H9 (cell line): Measurements from ENCODE around the gene PCSK6. TPM values are rescaled to one million over a fixed set of nuclear protein-coding genes. Genes with fewer than 3 reads are reported as not detected.

Source experiments
- DNase-seq: peaks from one replicate; pipeline ENCODE4 v3.0.0-alpha.2; 2017
- H2AFZ ChIP-seq: one replicate; pipeline ENCODE4 v1.6.1; 2013; ENCODE audit warnings: mild to moderate bottlenecking, low read length, control low read depth, moderate library complexity
- H2AK5ac ChIP-seq: 2 replicates; pipeline ENCODE4 v1.6.1; 2013; ENCODE audit warnings: low read length, control low read depth, mixed read lengths; ENCODE audit not compliant: insufficient read length
- H2BK120ac ChIP-seq: one replicate; pipeline ENCODE4 v1.6.1; 2013; ENCODE audit warnings: low read depth, mild to moderate bottlenecking, low read length, control low read depth, inconsistent platforms; ENCODE audit not compliant: poor library complexity, severe bottlenecking
- H2BK12ac ChIP-seq: 2 replicates; pipeline ENCODE4 v1.6.1; 2013; ENCODE audit warnings: low read length, control low read depth, mixed read lengths, low read depth; ENCODE audit not compliant: insufficient read length
- H2BK15ac ChIP-seq: 2 replicates; pipeline ENCODE4 v1.6.1; 2013; ENCODE audit warnings: low read depth, low read length, control low read depth
- H2BK20ac ChIP-seq: one replicate; pipeline ENCODE4 v1.6.1; 2013; ENCODE audit warnings: low read depth, mild to moderate bottlenecking, low read length, control low read depth, inconsistent platforms; ENCODE audit not compliant: poor library complexity, severe bottlenecking
- H2BK5ac ChIP-seq: 2 replicates; pipeline ENCODE4 v1.6.1; 2013; ENCODE audit warnings: low read length, control low read depth, mixed read lengths; ENCODE audit not compliant: insufficient read length
- H3K14ac ChIP-seq: 2 replicates; pipeline ENCODE4 v1.6.1; 2013; ENCODE audit warnings: low read length, control low read depth; ENCODE audit not compliant: insufficient read depth
- H3K18ac ChIP-seq: 2 replicates; pipeline ENCODE4 v1.6.1; 2013; ENCODE audit warnings: low read depth, mild to moderate bottlenecking, mixed read lengths, low read length, control low read depth; ENCODE audit not compliant: insufficient read length
- H3K23ac ChIP-seq: 2 replicates; pipeline ENCODE4 v1.6.1; 2013; ENCODE audit warnings: low read length, control low read depth, mixed read lengths, low read depth; ENCODE audit not compliant: insufficient read length
- H3K23me2 ChIP-seq: 2 replicates; pipeline ENCODE4 v1.6.1; 2013; ENCODE audit warnings: low read depth, mild to moderate bottlenecking, mixed read lengths, low read length, control low read depth; ENCODE audit not compliant: insufficient read length, poor library complexity, severe bottlenecking
- H3K27ac ChIP-seq: 2 replicates; pipeline ENCODE4 v1.5.1; 2013; ENCODE audit warnings: low read length, control low read depth, mixed read lengths, low read depth; ENCODE audit not compliant: insufficient read length
- H3K27me3 ChIP-seq: 2 replicates; pipeline ENCODE4 v1.6.1; 2013; ENCODE audit warnings: low read length, control low read depth, inconsistent platforms; ENCODE audit not compliant: insufficient read depth
- H3K4ac ChIP-seq: 2 replicates; pipeline ENCODE4 v1.6.1; 2013; ENCODE audit warnings: low read depth, mild to moderate bottlenecking, control low read depth, inconsistent platforms, low read length, moderate library complexity
- H3K4me1 ChIP-seq: 2 replicates; pipeline ENCODE4 v1.6.1; 2013; ENCODE audit warnings: low read length, control low read depth, inconsistent platforms; ENCODE audit not compliant: insufficient read depth
- H3K4me2 ChIP-seq: 2 replicates; pipeline ENCODE4 v1.6.1; 2013; ENCODE audit warnings: low read length, control low read depth, mixed read lengths; ENCODE audit not compliant: insufficient read length, insufficient read depth
- H3K56ac ChIP-seq: 2 replicates; pipeline ENCODE4 v1.6.1; 2013; ENCODE audit warnings: low read depth, mild to moderate bottlenecking, mixed read lengths, low read length, control low read depth; ENCODE audit not compliant: insufficient read length
- H3K79me1 ChIP-seq: 2 replicates; pipeline ENCODE4 v1.6.1; 2013; ENCODE audit warnings: low read depth, mild to moderate bottlenecking, moderate library complexity, low read length, control low read depth, inconsistent platforms; ENCODE audit not compliant: insufficient read depth, poor library complexity, severe bottlenecking
- H3K79me2 ChIP-seq: 2 replicates; pipeline ENCODE4 v1.6.1; 2013; ENCODE audit warnings: low read length, control low read depth, inconsistent platforms; ENCODE audit not compliant: insufficient read depth
- H3K9ac ChIP-seq: 2 replicates; pipeline ENCODE4 v1.6.1; 2013; ENCODE audit warnings: low read length, control low read depth, mixed read lengths; ENCODE audit not compliant: insufficient read length; ENCODE audit errors: extremely low read depth
- H3K9me3 ChIP-seq: one replicate; pipeline ENCODE4 v1.6.1; 2013; ENCODE audit warnings: low read depth, low read length, inconsistent platforms; ENCODE audit not compliant: control insufficient read depth
- H3T11ph ChIP-seq: one replicate; pipeline ENCODE4 v1.6.1; 2013; ENCODE audit warnings: mild to moderate bottlenecking, low read length, control low read depth, inconsistent platforms
- H4K20me1 ChIP-seq: one replicate; pipeline ENCODE4 v1.6.1; 2013; ENCODE audit not compliant: control insufficient read depth, insufficient read length, insufficient read depth
- H4K5ac ChIP-seq: 2 replicates; pipeline ENCODE4 v1.6.1; 2013; ENCODE audit warnings: low read depth, mild to moderate bottlenecking, mixed read lengths, low read length, control low read depth; ENCODE audit not compliant: insufficient read length
- H4K8ac ChIP-seq: replicated peaks from 2 replicates; pipeline ENCODE4 v1.6.1; 2013; ENCODE audit warnings: low read length, control low read depth, mixed read lengths, low read depth; ENCODE audit not compliant: insufficient read length
- H4K91ac ChIP-seq: 2 replicates; pipeline ENCODE4 v1.6.1; 2013; ENCODE audit warnings: low read depth, mild to moderate bottlenecking, moderate library complexity, mixed read lengths, low read length, control low read depth; ENCODE audit not compliant: insufficient read length
- H3K27ac Mint-ChIP-seq, 3 experiments: 2 replicates in 2 of 3; 3 replicates in 1 of 3; pipeline ENCODE4 v1.8.0; 2020 to 2021; ENCODE audit warnings: mixed read lengths in 3 of 3, mild to moderate bottlenecking in 1 of 3, moderate library complexity in 1 of 3
- H3K27me3 Mint-ChIP-seq: 2 replicates; pipeline ENCODE4 v1.8.0; 2021; ENCODE audit warnings: low read depth, mild to moderate bottlenecking, moderate library complexity, mixed read lengths
- H3K36me3 Mint-ChIP-seq, 3 experiments: 2 replicates in 2 of 3; 3 replicates in 1 of 3; pipeline ENCODE4 v1.8.0; 2020 to 2021; ENCODE audit warnings: low read depth in 3 of 3, mixed read lengths in 3 of 3; ENCODE audit not compliant: insufficient read depth in 1 of 3
- H3K4me1 Mint-ChIP-seq, 2 experiments: 2 replicates each; pipeline ENCODE4 v1.8.0; 2020; ENCODE audit warnings: mixed read lengths in 2 of 2
- H3K4me3 Mint-ChIP-seq, 2 experiments: 2 replicates in 1 of 2; 3 replicates in 1 of 2; pipeline ENCODE4 v1.8.0; 2020 to 2021; ENCODE audit warnings: mild to moderate bottlenecking in 2 of 2, mixed read lengths in 2 of 2, moderate library complexity in 1 of 2
- H3K9me3 Mint-ChIP-seq, 2 experiments: 2 replicates in 1 of 2; 3 replicates in 1 of 2; pipeline ENCODE4 v1.8.0; 2020; ENCODE audit warnings: mild to moderate bottlenecking in 2 of 2, mixed read lengths in 2 of 2, moderate library complexity in 1 of 2
- WGBS: extraction: QIAGEN DNeasy Blood & Tissue Kit; methylation state at CpG from one replicate; pipeline ENCODE4 v1.1.7; 2013; ENCODE audit warnings: missing lambda C conversion rate, low lambda C conversion rate, mixed read lengths; ENCODE audit not compliant: insufficient read length; ENCODE audit errors: extremely low coverage; 5-methylcytosine and 5-hydroxymethylcytosine counted together
- total RNA-seq: library from RNA; stranded (reverse); gene quantifications from 2 replicates; pipeline ENCODE4 v1.2.1, GENCODE V29; 2021
- TF ChIP-seq, protein P1 (sequence below): fragments of 200-600 bp; sonication (generic); conservative IDR thresholded peaks from 3 replicates; pipeline ENCODE4 v1.8.0; 2021; ENCODE audit warnings: antibody characterized with exemption, mild to moderate bottlenecking

PCSK6 gene
- total RNA-seq, 1 experiment from 2014 or later: 4.0 TPM

DNA sequence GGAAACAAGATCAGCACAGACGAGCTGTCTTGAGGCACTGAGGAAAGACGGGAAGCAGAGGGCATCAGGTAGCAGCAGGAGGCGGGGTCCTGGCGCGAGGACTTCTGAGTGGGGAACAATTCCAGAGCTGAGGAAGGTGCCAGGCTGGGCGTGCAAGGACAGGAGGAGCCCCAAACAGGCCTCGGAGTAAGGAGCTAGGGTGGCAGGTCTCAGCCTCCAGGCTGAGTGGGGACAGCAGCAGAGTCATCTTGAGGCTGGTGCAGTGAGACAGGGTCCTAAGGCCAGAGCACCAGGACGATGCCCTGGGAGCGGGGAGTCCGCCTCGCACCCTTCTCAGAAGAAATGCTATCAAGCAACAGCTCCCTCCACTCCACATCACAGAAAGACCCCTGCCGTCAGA, 78.4 kb downstream of the PCSK6 start:
- Histone ChIP-seq H4K20me1 (no peaks in the 10 kb centered on the region), H4K8ac (no peak overlapping the region), H2BK5ac (no peak overlapping the region), H3K79me2 (no peaks in the 10 kb centered on the region), H3K79me1 (no peaks in the 10 kb centered on the region), H3K23me2 (no peaks in the 10 kb centered on the region), H3K56ac (no peak overlapping the region), H3K4me1 (no peaks in the 10 kb centered on the region), H3K4ac (no peak overlapping the region), H3K4me2 (no peak overlapping the region), H4K5ac (no peak overlapping the region), H2BK20ac (no peak overlapping the region), H2BK120ac (no peak overlapping the region), H3K14ac (no peak overlapping the region), H3K9me3 (no peaks in the 10 kb centered on the region), H3K23ac (no peak overlapping the region), H3T11ph (no peak overlapping the region), H2BK15ac (no peak overlapping the region), H3K18ac (no peak overlapping the region), H2AK5ac (no peak overlapping the region), H2BK12ac (no peak overlapping the region), H3K27ac (no peak overlapping the region), H2AFZ (no peak overlapping the region), H4K91ac (no peak overlapping the region), H3K27me3 (no peaks in the 10 kb centered on the region), H3K9ac (no peak overlapping the region)
- no peak overlapping the region; a peak in 1 of 5 replicates for H3K4me3 Mint-ChIP-seq
- no CpG with 5 or more reads among the region's 12 CpGs for WGBS
- peaks cover 1 to 3% of the 10 kb centered on the region in 2 experiments; a peak in 3 of 5 replicates for H3K9me3 Mint-ChIP-seq
- H3K36me3 Mint-ChIP-seq: peaks cover 0 to 2% (median 0%) of the 10 kb centered on the region in 3 experiments; a peak in 1 of 7 replicates
- peak; percentile 19 for DNase-seq
- peak overlapping the region in 1 of 3 experiments; percentile 11; a peak in 1 of 7 replicates for H3K27ac Mint-ChIP-seq
- peaks cover 2% of the 10 kb centered on the region for H3K27me3 Mint-ChIP-seq
- TF ChIP-seq, protein P1, sequence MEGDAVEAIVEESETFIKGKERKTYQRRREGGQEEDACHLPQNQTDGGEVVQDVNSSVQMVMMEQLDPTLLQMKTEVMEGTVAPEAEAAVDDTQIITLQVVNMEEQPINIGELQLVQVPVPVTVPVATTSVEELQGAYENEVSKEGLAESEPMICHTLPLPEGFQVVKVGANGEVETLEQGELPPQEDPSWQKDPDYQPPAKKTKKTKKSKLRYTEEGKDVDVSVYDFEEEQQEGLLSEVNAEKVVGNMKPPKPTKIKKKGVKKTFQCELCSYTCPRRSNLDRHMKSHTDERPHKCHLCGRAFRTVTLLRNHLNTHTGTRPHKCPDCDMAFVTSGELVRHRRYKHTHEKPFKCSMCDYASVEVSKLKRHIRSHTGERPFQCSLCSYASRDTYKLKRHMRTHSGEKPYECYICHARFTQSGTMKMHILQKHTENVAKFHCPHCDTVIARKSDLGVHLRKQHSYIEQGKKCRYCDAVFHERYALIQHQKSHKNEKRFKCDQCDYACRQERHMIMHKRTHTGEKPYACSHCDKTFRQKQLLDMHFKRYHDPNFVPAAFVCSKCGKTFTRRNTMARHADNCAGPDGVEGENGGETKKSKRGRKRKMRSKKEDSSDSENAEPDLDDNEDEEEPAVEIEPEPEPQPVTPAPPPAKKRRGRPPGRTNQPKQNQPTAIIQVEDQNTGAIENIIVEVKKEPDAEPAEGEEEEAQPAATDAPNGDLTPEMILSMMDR: no peak
- H3K4me1 Mint-ChIP-seq: peaks cover 26 to 34% of the 10 kb centered on the region in 2 experiments
